ENCODE data around the gene GIT1.

The GIT1 gene

GRCh38 chr17:29615492-29616299 is 26.2 kb upstream of the GIT1 start:
- peak; percentile 92 for DNase-seq (ENCODE audit: low read depth)
- TF ChIP-seq CTCF (conservative IDR thresholded peaks at IDR 0.05; ENCODE audit: low read depth, low read length) = peak; percentile 0

GRCh38 chr17:29615048-29615385 is 25.6 kb upstream of the GIT1 start:
- peak; percentile 62 for DNase-seq (ENCODE audit: low read depth)
- peak; percentile 5 for TF ChIP-seq CTCF (conservative IDR thresholded peaks at IDR 0.05; ENCODE audit: low read depth, low read length)
- H3K4me3 ChIP-seq (ENCODE audit: low read depth, low read length) = peak overlapping the region; percentile 47

More at GRCh38 chr17:29615492-29616299, 26.2 kb upstream of the GIT1 start:
- H3K4me3 ChIP-seq (ENCODE audit: low read depth, low read length) = peak overlapping the region; percentile 47

- TF ChIP-seq CTCF (conservative IDR thresholded peaks at IDR 0.05; ENCODE audit: low read depth, low read length) = no peak
- H3K4me3 ChIP-seq (ENCODE audit: low read depth, low read length) = no peak overlapping the region
- DNase-seq (ENCODE audit: low read depth) = no peak
These were observed 25.1 kb upstream of the GIT1 start for GRCh38 chr17:29614349-29615047.

GRCh38 chr17:29613856-29614255 is 24.4 kb upstream of the GIT1 start:
- DNase-seq (ENCODE audit: low read depth) = no peak
- H3K4me3 ChIP-seq (ENCODE audit: low read depth, low read length) = peak overlapping the region; percentile 42
- no peak for TF ChIP-seq CTCF (conservative IDR thresholded peaks at IDR 0.05; ENCODE audit: low read depth, low read length)

- peak; percentile 93 for DNase-seq (ENCODE audit: low read depth)
- peak; percentile 66 for TF ChIP-seq CTCF (conservative IDR thresholded peaks at IDR 0.05; ENCODE audit: low read depth, low read length)
- peak overlapping the region; percentile 42 for H3K4me3 ChIP-seq (ENCODE audit: low read depth, low read length)
These were observed 23.9 kb upstream of the GIT1 start for GRCh38 chr17:29613352-29613837.

GRCh38 chr17:29612404-29613280 is 23.2 kb upstream of the GIT1 start:
- DNase-seq (ENCODE audit: low read depth) = no peak
- H3K4me3 ChIP-seq (ENCODE audit: low read depth, low read length) = peak overlapping the region; percentile 24
- no peak for TF ChIP-seq CTCF (conservative IDR thresholded peaks at IDR 0.05; ENCODE audit: low read depth, low read length)
